Body of pancreas (tissue), 4 donors: ENCODE results near the gene DNAJC13.

Experiments used
- POLR2A ChIP-seq, 3 donors: fragments of 450-650 bp; IDR thresholded peaks; one replicate each; pipeline ENCODE4 v1.6.1; 2016; ENCODE audit warnings: antibody characterized with exemption in 3 of 3, mild to moderate bottlenecking in 2 of 3
- TF ChIP-seq, protein P1 (sequence below), 7 experiments: fragments of 450-650 bp in 4 of 7; fragments of 200-600 bp in 3 of 7; sonication (generic) in 3 of 7; IDR thresholded peaks; one replicate each; pipeline ENCODE4 v1.5.1; 2016 to 2019; ENCODE audit warnings: antibody characterized with exemption in 7 of 7

DNA sequence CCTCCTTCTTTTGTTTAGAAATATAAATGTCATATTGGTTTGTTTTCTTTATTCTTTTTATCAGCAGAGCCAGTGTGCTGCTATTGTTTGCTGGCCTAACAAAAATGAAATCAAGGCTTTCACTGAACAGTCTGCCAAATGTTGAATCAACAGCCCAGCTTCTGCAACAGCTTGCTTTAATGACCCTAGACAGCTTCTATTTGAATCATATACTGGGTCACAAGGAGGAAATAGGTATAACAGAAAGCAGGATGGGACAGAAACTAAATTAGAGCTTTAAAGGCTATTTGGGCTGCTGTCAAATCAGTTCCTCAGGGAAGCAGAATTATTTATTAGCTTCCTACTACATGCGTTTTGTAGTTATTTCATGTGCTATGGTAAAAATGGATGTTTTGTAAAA, 12.1 kb upstream of the DNAJC13 start:
- TF ChIP-seq POLR2A (IDR thresholded peaks at IDR 0.05): no peak
- TF ChIP-seq, protein P1, sequence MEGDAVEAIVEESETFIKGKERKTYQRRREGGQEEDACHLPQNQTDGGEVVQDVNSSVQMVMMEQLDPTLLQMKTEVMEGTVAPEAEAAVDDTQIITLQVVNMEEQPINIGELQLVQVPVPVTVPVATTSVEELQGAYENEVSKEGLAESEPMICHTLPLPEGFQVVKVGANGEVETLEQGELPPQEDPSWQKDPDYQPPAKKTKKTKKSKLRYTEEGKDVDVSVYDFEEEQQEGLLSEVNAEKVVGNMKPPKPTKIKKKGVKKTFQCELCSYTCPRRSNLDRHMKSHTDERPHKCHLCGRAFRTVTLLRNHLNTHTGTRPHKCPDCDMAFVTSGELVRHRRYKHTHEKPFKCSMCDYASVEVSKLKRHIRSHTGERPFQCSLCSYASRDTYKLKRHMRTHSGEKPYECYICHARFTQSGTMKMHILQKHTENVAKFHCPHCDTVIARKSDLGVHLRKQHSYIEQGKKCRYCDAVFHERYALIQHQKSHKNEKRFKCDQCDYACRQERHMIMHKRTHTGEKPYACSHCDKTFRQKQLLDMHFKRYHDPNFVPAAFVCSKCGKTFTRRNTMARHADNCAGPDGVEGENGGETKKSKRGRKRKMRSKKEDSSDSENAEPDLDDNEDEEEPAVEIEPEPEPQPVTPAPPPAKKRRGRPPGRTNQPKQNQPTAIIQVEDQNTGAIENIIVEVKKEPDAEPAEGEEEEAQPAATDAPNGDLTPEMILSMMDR (IDR thresholded peaks at IDR 0.05): no peak
